GM21619 (cell line): ENCODE measurements around the gene LITAF.
"Not testable (repeated sequence)": the region's sequence is repeated elsewhere in the genome, so short reads cannot be mapped to it uniquely, and the experiment has no call there.

Source experiments
- ATAC-seq: cut with Tn5 transposase; IDR thresholded peaks from one replicate; pipeline ENCODE4 v1.9.1; 2021; ENCODE audit not compliant: unreplicated experiment

The LITAF gene

DNA sequence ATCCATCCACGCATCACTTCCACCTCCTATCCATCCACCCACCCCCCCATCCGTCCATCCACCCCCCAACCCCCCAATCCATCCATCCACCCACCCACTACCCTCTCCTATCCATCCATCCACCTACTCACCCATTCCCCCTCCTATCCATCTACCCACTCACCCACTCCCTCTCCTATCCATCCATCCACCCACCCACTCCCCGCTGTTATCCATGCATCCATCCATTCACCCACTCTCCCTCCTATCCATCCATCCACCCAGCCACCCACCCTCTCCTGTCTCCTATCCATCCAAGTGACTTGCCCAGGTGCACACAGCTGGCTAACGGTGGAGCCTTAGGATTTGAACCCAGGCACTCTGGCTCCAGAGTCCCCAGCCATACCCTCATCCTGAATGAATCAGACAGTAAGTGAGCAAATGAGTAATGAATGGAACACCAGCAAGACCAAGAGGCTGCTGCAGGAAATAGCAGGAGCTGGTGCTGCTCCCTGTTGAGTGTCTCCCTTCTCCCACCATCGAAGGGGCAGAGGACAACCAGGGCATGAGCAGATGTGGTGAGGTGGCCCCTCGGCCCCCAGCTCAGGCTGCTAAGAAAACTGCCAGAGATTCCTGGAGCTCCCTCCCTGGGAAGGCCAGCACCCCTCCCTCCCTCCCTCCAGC, 62.5 kb downstream of the LITAF start:
- no peak for ATAC-seq

DNA sequence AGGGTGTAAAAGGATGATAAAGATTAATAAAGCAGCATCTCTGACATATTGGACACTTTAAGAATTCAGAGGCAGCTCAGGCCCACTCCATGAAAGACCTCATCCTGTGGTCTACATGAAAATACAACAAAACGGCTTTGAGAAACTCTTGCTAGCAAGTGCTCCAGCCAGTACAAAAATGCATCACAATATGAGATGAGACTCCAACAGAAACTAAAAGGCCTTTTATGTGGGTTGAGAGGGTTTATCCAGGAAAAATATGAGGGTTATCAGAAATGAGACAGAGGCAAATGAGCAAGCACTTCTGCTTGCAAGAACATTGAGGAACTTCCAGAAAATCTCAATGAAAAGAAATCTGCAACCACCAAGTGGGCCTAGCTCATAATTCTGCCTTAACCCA, 65.7 kb downstream of the LITAF start:
- no peak for ATAC-seq

DNA sequence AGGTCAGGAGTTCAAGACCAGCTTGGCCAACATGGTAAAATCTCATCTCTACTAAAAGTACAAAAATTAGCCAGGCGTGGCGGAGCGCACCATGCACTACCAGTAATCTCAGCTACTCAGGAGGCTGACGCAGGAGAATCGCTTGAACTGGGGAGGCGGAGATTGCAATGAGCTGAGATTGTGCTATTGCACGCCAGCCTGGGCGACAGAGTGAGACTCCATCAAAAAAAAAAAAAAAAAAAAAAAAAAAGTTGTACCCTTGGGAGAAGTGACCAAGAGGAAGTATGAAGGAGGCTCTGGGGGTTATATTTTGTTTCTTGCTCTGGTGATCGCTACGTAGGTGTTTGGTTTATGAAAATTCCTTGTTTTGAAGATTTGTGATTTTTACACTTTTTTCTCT, 66.3 kb downstream of the LITAF start:
- ATAC-seq, result no peak

DNA sequence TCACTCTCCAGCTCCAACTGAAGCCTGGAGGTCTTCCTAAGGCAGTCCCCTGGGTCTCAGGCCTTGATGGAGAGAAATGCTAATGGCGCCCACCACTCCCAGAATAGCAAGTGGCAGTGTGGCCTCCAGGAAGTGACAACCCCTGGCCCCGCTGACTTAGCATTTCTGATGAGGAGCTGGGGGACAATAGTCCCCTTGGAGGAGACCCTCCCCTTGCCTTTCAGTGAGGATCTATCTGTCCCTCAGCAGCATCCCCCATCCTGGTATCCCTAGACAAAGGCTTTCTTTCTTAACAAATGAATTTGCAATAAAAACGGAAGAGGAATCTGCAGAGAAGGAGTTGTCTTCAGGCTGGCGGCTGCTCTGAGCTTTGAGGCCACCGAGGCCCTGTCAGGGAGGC, 68.8 kb downstream of the LITAF start:
- ATAC-seq, result no peak

- ATAC-seq, result no peak
Observed at GRCh38 chr16:11515540-11516430, 70.9 kb downstream of the LITAF start.

DNA sequence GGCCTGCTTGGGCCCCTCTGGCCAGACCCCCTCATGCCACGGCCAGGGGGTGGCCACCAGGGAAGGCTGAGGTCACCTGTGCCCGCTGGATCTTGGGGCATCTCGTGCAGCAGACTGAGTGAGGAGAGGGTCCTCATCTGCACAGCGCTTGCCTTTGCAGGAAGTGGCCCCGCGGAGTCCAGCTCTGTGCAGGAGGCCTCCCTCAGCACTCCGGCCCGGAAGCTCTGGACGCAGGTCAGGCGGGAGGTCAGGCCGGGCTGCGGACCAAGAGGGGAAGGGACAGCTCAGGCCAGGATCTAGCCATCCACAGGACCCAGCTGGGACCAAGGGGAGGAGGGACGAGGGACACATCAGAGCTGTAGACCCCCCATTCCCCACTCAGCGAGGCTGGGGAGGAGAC, 72.4 kb downstream of the LITAF start:
- ATAC-seq, result no peak

GRCh38 chr16:11513366-11513765, 73.4 kb downstream of the LITAF start:
- not testable (repeated sequence) for ATAC-seq

GRCh38 chr16:11511801-11512200, 74.9 kb downstream of the LITAF start:
- no peak for ATAC-seq

GRCh38 chr16:11511328-11511727, 75.4 kb downstream of the LITAF start:
- ATAC-seq, result no peak

- ATAC-seq, result no peak
Observed at GRCh38 chr16:11510178-11510973, 76.3 kb downstream of the LITAF start.

DNA sequence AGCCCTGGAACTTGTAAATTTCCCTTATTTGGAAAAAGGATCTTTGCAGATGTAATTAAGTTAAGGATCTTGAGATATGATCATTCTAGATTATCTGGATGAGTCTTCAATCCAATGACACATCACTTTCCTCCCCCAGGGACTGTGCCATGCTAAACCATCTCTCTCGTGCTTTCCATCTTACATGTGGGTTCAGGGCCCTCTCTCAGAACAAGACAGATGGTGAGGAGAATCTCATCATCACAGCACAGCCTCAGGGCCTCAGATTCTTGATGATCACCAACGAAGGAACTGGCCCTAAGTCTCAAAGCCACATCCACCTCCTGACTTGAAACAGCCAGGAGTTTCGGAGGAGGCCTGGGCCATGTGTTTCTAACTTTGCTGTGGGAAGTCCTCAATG, 78.7 kb downstream of the LITAF start:
- no peak for ATAC-seq

- ATAC-seq, result no peak
Observed at GRCh38 chr16:11507350-11507749, 79.4 kb downstream of the LITAF start.

DNA sequence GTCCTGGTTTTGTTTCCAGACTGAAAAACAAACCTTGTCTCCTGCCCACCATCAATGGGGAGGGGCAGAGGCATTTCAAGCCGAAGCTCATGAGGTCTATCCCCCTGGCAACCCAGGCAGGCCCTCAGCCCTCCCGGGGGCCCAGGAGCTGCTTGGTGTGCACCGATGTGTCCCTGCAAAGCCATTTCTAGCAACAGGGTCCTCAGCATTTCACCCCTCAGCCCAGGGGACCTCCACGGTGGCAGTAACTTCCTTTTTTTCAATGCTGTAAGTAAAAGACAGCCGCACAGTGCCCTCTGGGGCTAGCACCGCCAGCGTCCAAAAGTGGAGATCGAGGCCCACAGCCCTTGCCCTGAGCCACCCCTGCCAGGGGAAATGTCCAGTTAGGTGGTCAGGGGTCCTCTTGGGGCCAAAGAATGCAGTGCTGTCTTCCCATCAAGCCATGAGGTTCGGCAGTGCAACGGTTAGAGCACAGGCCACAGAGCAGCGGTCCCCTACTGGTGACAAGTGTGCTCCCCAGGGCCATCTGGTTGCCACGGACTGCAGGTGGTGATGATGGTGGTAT, 79.9 kb downstream of the LITAF start:
- ATAC-seq, result no peak

DNA sequence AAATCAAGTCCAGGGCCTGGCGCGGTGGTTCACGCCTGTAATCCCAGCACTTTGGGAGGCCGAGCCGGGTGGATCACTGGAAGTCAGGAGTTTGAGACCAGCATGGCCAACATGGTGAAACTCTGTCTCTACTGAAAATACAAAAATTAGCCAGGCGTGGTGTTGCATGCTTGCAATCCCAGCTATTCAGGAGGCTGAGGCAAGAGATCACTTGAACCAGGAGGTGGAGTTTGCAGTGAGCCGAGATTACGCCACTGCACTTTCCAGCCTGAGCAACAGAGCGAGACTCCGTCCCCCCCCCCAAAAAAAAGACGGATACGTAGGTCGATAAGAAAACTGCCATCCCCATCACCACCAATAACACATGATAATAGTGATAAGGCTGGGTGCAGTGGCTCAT, 82.5 kb downstream of the LITAF start:
- not testable (repeated sequence) for ATAC-seq

- no peak for ATAC-seq
Observed at GRCh38 chr16:11503566-11503965, 83.2 kb downstream of the LITAF start.

DNA sequence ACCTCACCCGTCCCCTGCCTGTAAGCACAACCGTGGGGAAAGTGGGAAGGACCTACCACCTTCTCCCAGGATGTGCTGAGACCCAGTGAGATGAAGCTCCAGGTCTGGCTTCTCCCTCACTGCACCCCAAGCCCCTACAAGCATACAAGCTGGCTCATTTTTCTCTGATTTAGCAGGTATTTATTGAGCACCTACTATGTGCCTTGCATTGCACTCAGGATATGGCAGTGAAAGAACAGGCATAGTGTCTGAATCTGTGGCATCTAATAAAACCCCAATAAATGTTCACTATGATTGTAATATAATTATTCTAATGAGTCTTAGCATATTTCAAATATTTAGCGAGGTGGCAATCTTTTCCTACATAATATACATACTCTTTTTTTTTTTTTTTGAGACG, 84.5 kb downstream of the LITAF start:
- ATAC-seq, result no peak

- ATAC-seq, result no peak
Observed at GRCh38 chr16:11501632-11502031, 85.1 kb downstream of the LITAF start.

- no peak for ATAC-seq
Observed at GRCh38 chr16:11500700-11501346, 85.9 kb downstream of the LITAF start.

DNA sequence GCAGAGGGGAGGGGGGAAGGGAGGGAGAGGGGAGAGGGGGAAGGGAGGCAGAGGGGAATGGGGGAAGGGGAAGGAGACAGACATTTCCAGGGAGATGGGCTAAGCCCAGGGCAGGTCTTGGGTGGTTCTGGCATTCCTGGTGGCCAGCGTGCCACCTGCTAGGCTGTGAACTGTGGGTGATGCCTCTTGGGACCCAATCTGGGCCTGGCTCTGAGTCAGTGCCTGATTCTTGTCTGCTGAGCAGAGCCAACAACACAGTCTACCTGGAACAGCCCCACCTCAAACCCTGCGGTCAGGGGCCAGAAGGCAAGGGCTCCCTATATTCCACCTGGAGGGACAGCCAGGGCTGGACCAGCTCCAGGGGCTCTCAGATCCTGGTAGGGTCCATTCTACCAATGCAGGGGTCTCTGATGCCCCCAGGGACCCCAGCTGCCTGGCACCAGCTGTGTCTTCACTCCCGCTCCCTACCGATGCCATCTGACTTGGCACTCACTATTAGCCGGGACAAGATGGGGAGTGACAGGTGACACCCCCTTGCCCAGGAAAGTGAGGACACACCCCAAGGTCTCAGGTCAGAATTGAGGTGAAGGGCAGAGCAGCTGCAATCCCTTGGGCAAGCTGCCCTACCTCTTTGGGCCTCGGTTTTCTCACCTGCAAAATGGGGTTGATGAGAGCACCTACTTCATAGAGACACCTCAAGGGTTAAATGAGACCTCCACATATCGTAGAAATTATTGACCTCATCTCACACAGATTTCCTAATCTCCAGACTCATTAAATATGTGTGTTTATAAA, 87.2 kb downstream of the LITAF start:
- no peak for ATAC-seq

DNA sequence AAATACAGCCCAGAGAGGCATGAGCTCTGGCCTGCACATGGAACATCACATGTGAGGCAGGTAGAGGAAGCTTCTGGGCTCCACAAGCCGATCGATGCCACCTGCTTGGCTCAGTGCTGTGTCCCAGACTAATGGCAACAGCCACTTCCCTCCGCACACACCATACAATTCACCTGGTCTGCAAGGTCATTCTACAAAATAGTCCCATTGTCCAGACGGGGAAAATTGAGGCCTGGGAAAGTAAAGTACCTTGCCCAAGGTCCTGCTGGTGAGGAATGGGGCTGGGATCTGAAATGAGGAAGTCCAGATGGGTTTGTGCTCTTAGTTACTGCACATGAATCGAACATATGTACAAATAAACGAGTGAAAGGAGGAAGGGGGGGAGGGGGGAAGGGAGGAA, 88.0 kb downstream of the LITAF start:
- no peak for ATAC-seq
